GM10847 (cell line): Measurements from ENCODE around the gene PRPH.

ENCODE experiments used
- POLR2A ChIP-seq: IDR thresholded peaks from 2 replicates; pipeline ENCODE4 v1.6.1; 2011; ENCODE audit not compliant: insufficient read length; ENCODE audit errors: extremely low read depth

The PRPH gene

DNA sequence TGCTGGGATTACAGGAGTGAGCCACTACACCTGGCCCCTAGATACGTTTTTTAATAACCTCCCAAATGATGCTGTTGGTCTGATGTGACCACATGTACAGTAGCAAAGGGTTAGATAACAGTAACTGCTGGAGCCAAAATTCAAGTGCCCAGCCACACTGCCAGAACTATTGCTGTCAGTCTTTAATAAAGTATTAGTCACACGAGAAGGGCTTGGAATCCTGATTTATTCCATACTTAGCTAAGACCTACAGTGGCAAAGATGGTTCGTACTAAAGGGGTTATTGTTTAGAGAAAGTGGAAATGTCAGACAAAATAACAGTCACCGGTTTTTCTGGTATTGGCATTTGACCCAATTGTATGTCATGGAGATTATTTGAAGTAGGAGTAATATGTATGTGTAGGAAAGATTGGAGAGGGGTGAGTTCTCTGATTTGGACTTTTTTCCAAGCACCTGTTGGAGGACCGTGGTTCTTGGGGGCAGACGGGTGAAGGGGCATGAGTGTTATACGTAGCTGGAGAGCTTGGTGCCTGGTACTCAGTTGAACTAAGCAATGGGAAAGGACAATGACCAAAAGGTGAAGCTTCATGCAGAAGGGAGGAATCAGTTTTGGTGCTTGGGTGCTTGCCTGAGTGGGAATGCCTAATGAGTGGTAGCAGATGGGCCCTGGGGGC is 20.4 kb upstream of the PRPH start:
- no peak for TF ChIP-seq POLR2A

DNA sequence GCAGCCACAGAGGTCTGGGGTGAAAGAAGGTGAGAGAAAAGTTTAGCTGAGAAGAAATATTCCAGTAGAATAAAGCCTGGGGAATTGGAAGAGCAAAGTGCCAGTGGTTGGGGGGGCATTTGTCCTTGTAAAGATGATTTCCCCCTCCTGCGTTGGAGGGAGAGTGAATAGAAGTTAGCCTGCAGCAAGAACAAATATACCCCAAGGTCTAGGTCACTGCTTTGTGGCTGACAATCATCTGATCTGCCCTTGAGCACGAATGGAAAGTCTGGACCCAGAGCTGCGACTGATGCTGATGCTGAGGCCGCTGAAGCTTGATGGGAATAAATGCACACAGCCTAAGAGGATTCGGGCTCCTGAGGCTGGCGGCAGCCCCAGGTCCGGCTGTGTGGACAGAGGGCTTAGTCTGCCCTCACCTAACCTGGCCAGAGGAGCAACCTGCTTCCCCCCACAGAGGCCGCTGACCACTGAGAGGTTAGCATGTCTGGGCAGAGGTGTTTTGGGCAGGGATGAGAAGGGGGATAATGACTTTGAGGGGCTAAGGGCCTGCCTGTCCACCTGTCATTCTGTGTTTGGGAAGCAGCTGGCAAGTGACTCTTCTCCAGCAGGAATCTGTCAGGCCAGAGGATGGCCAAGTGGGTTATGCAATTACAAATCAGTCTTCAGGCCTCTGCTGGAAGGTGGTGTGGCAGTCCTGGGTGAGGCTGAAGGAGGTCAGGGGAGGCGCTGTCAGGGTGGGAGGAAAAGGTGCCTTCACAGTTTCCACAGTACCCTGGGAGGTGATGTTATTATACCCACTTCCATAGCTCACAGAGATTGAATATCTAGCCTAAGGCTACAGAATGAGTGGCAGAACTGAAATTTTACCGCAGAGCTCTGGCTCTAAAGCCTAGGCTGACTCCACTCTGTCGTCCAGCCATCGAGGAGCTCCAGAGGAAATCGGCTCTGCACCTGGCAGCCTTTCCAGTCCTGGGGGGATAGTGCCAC is 18.4 kb upstream of the PRPH start:
- no peak for TF ChIP-seq POLR2A

DNA sequence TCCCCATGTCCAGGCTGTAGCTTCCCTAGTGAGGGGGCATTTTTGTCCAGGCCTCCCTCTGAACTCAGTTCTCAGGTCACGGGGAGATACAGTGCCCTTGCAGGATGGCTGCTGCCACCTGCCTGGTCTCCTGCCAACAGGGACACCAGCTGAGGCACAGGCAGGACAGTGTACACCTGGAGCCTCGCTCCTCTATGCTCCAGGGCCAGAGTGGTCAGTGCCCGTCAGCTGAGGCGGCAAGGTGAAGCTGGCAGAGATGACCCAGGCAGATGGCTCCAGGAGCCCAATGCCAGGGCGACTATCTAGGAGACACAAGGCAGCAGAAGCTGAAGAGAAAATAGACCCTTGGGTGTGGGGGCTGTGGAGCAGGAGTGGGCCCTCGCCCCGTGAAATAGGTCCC is 17.5 kb upstream of the PRPH start:
- TF ChIP-seq POLR2A = no peak

DNA sequence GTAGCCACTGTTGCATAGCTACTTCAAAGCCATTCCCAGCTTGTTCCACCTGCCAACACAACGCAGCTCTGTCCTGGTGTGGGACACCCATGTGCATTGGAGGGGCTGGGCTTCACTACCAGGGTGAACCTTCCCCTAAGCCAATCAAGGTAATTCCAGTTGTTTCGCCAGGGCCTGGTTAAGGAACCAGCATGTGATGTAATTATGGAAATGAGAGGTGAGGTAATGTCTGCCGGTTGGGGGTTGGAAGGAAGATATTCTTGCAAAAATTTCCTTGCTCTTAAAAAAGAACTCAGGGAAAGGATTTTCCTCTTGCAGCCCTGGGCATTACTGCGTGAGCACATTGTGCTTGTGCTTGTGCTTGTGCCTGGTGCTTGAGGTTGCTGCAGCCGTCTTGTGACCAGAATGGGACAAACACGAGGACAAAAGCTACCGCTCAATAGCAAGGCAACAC is 15.2 kb upstream of the PRPH start:
- no peak for TF ChIP-seq POLR2A

DNA sequence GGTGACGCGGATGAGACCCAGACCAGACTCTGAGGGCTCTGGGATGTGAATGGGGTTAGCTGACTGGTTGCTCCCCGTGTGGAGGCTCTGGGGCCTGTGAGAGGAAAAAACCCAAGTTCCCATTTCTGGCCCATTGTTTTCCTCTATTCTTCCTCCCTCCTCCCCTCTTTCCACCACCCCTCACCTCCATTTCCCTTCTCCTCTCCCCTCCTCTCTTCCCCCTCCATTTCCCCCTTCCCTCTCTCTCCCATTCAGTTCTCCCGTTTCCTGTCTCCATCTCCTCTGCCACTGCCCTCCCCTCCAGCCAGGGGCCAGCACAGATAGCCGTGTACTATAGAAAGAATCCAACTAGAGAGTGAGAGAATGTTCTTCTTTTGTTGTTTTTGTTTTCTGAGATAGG is 12.6 kb upstream of the PRPH start:
- no peak for TF ChIP-seq POLR2A

DNA sequence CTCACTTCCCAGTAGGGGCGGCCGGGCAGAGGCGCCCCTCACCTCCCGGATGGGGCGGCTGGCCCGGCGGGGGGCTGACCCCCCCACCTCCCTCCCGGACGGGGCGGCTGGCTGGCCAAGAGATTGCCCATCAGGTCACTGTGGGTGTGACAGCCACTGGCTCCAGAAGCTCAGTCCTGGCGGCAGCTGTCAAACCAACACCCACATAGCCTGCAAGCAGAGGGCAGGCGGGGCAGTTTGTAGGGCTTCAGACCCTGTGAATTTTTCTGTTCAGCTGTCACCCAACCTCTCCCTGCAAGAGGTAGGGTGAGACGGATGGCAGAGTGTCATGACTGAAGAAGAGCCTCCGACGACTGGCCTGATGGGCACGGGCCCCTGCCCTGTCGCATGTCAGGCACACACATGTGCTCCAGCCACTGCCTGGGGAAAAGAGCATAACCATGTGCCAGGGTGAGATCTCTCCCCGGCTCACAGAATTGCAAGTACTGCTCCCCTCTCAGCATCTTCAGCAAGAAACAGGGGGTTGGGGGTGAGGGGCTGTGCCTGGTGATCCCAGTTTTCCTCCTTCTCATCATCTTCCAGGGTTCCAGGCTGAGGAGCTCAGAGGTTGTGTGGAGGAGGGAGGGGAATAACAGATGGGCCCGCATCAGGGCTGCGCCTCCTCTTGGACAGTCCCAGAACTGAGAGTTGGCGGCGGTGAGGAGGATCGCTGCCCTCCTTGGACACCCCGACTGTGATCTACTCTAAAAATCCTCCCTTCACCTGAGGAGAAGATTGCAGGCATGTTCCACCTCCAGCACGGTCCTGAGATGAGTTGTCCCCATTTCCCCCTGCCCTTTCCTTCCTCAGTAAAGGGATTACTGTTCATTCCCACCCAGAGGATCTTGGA is 11.2 kb upstream of the PRPH start:
- TF ChIP-seq POLR2A = no peak

DNA sequence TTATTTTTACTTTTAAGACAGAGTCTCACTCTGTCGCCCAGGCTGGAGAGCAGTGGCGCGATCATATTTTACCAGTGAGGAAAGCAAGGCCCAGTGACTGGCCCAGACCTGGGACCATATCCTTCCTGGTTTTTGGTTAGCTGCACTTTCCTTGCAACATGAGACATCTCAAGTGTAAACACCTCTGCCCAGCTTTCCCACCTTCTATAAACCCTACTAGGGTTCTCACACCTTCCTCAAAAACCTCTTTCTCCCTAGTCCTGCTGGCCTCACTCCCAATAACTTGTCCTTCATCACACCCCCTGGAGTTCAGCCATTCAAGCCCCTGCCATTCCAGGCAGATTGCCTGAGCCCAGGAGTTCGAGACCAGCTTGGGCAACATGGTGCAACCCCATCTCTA is 10.3 kb upstream of the PRPH start:
- TF ChIP-seq POLR2A = no peak

DNA sequence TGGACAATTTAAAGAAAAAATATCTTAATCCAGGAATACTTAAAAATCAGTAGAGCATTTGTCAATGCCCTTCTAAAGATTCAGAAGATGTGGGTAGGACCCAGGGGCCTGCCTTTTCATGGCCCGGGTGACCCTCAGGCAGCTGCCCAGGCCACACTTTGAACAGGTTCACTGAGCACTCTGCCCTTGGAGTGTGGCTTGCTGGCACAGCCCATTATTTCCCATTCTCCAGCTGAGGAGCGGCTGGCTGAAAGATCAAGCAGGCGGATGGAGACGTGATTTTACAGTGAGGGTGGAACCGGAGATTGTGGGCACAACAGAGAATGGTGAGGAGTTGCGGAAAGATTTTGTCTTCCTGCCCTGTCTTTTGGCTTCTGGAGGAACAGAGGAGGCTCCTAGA is 7.1 kb upstream of the PRPH start:
- no peak for TF ChIP-seq POLR2A

DNA sequence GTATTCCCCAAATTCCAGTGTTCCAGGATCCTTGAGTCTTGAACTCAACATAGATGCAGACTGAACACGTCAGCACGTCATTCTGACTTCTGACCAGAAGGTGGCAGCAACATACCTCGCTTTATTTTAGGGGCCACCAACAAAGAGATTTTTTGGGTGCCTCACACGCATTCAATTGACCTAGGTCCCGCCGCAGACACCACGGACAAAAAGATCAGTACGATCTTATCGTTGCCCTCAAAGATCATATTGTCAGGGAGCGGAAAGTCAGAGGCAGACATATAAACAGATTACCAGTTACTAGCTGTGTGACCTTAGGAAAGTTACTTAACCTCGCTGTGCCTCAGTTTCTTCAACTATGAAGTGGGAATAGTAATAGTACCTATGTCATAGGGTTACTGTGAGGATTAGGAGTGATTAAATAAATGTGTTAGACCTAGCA is 6.5 kb upstream of the PRPH start:
- TF ChIP-seq POLR2A = no peak

DNA sequence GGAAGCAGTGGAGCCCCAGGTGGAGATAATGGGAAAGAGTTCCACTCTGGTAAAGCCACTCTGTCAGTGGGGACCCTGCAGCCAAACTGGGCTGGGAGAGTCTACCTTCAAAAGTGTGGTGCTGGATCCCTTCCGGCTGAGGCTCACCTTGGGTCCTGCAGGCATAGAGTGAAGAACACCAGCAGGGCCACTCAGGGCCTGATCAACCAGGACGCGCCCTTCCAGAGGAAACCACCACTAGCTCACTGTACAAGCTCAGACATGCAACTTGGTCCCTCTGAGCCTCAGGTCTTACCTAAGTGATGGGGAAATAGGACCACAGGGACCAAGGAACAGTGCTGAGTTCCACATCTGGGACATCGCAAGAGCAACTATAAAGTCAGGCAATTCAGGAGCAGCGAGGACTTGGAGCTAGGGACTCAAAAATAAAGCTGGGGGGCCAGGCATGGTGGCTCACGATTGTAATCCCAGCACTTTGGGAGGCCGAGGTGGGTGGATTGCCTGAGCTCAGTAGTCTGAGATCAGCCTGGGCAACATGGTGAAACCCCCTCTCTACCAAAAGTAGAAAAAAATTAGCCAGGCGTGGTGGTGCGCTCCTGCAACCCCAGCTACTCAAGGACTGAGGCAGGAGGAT is 5.9 kb upstream of the PRPH start:
- TF ChIP-seq POLR2A = no peak

DNA sequence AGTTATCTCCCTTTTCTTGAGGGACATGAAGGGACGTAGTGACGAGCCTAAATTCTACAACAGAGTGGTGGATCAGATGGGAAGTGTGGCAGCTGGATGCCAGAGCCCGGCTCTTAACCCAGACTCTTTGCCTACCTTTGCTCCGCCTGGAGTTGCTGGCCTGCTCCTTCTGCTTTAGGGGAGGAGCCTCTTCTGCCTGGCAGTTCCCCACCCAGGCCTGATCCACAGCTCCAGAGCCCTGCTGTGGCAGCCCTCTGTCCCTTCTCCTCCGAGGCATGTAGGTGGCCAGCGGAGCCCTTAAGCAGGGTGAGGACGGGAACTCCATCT is 2.3 kb upstream of the PRPH start:
- TF ChIP-seq POLR2A = no peak

DNA sequence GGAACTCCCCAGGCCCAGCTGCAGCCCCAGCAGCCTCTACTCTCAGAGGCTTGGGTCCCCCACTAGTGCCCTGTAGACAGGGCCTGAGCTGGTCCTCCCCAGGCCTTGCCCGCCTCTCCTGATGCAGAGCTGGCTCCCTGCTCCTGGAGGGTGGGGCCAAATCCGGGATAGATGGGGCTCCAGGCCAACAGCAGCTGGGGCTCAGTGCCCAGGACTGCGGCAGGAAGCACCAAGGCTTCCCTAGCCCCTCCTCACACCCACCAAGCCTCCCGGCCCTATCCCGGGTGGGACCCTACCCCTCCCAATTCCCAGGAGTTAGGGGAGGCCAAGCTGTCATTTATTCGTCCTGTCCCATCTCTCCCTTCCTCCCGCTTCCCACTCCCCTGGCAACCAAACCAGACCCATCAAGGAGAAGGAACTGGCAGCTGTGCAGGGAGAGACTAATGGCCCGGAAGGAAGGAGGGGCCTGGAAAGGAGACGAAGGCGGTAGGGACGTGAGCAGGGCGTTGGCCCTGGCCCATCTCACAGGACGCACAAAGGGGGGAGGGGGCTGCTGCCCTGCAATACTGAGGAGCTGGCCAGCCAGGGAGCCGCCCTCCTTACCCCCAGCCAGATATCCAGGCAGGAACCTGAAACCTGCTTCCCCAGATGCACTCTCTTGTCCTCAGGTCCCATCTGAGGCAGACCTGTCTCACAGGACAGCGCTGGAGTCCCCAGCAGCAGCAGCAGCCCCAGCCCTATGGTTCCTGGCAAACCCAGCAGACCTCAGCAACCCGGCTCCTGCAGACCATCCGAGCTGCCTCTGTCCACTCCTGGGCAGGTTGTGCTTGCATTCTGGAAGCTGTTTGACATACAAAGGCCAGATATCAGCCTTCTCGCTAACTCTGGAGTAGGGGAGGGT is 1.6 kb upstream of the PRPH start:
- no peak for TF ChIP-seq POLR2A

DNA sequence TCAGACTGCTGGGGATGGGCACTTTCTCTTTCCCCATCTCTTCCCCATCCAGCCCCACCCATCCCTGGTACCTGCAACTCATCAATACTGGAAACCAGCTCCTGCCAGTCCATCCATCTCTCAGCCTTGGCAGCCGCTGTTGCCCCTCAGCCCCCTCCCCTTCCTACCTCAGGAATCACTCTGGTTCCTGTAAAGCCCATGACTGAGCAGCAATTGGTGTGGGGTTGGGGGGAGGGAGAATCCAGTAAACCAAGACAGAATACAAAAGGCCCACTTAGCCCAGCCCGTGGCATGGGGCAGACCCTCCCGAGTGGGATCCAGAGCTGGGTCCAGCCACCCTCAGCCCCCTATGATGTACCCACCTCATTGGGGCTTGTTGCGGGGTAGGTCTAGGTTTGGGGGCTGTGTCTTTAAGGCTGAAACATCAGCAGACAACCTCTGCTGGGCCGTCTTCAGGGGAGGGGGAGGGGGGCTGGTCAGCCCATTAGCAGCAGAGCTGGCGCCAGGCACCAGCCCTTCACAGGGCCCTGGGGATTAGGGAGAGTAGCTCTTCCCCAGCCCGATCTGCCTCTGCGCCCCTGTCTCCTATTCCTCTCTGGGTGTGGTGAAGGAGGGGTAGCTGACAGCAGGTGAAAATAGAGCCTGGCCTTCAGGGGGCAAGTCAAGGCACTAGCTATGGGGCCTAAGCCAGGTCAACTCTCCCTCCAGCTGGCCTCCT is 702 bp upstream of the PRPH start:
- TF ChIP-seq POLR2A = no peak

DNA sequence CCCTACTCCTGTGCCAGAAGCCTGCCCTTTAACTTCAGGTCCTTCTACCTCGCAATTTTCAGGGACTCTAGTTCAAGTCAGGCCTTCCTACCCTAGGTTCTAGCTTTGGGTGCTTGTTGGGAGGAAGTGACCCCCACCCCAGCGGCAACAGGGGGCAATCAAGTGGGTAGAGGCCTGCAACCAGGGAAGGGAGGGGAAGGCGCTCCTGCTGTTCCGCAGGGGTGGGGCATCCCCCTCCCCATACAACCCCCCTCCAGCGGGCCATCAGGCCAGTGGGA is 204 bp upstream of the PRPH start:
- TF ChIP-seq POLR2A = no peak
